ENCODE measurements around the gene HOXB9.

DNA sequence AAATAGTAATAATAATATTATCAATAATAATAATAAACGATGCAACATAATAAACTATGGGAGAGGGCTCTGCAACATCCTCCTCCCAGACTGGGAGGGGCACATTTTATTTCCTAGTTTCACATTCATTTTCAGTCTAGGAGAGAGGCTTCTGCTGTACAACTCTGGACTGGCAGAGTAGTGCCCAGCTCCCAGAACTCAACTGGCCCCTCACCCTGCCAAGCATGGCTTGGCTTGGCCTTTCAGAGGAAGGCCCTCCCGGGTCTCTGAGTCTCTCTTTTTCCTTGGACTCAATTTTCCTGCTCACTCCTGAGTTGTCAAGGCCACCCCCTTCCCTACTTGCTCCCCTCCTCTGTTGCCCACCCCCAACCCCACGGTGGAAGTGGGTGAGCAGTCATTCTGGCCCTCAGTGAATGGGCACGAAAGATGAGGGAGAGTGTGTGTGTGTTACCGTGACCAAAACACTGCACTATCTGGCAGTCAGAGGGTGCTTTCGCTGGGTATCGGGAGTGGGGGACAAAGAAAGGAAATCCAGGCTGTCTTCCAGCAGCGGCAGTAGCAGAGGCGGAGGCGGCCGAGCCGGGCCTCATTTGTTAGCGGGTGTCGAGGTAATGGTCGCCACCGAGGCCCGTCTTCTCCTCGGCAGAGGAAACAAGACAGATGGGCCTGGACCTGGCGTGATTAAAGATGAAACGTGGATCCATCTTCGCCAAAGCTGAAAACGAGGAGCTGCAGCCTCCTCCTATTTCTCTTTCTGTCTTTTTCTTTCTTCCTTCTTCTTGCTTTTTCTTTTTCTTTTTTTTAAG lies 50.3 kb downstream of the HOXB9 start:
- TF ChIP-seq, protein P1, sequence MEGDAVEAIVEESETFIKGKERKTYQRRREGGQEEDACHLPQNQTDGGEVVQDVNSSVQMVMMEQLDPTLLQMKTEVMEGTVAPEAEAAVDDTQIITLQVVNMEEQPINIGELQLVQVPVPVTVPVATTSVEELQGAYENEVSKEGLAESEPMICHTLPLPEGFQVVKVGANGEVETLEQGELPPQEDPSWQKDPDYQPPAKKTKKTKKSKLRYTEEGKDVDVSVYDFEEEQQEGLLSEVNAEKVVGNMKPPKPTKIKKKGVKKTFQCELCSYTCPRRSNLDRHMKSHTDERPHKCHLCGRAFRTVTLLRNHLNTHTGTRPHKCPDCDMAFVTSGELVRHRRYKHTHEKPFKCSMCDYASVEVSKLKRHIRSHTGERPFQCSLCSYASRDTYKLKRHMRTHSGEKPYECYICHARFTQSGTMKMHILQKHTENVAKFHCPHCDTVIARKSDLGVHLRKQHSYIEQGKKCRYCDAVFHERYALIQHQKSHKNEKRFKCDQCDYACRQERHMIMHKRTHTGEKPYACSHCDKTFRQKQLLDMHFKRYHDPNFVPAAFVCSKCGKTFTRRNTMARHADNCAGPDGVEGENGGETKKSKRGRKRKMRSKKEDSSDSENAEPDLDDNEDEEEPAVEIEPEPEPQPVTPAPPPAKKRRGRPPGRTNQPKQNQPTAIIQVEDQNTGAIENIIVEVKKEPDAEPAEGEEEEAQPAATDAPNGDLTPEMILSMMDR (IDR thresholded peaks at IDR 0.05) = no peak
- no peak for TF ChIP-seq POLR2A (IDR thresholded peaks at IDR 0.05)
